T1000 (cell line): ENCODE data around the gene WNT5B.

ENCODE experiments used
- DNase-seq: peaks from one replicate; lab custom pipeline; 2025; ENCODE audit warnings: mixed read lengths; lab: John Stamatoyannopoulos, UW

Gene WNT5B

GRCh38 chr12:1650978-1651361, 21.9 kb downstream of the WNT5B start:
- DNase-seq = no peak

GRCh38 chr12:1651946-1652345, 22.9 kb downstream of the WNT5B start:
- no peak for DNase-seq

GRCh38 chr12:1655225-1655788, 26.3 kb downstream of the WNT5B start:
- DNase-seq = no peak

GRCh38 chr12:1656902-1657301, 27.9 kb downstream of the WNT5B start:
- no peak for DNase-seq

GRCh38 chr12:1657688-1658087, 28.7 kb downstream of the WNT5B start:
- DNase-seq = no peak

GRCh38 chr12:1660304-1661187, 31.5 kb downstream of the WNT5B start:
- no peak for DNase-seq

- peak; percentile 92 for DNase-seq
Measured at GRCh38 chr12:1661553-1662335, 32.7 kb downstream of the WNT5B start.

- DNase-seq = no peak
Measured at GRCh38 chr12:1662761-1663439, 33.9 kb downstream of the WNT5B start.

- DNase-seq = no peak
Measured at GRCh38 chr12:1663440-1664132, 34.6 kb downstream of the WNT5B start.

- no peak for DNase-seq
Measured at GRCh38 chr12:1665366-1665765, 36.3 kb downstream of the WNT5B start.

GRCh38 chr12:1666215-1666614, 37.2 kb downstream of the WNT5B start:
- DNase-seq = no peak

- no peak for DNase-seq
Measured at GRCh38 chr12:1666685-1667162, 37.7 kb downstream of the WNT5B start.

- no peak for DNase-seq
Measured at GRCh38 chr12:1668833-1669543, 40.0 kb downstream of the WNT5B start.

- no peak for DNase-seq
Measured at GRCh38 chr12:1670358-1671268, 41.6 kb downstream of the WNT5B start.

- DNase-seq = no peak
Measured at GRCh38 chr12:1676043-1676442, 47.0 kb downstream of the WNT5B start.

GRCh38 chr12:1680804-1681492, 51.9 kb downstream of the WNT5B start:
- no peak for DNase-seq

GRCh38 chr12:1681493-1681807, 52.4 kb downstream of the WNT5B start:
- DNase-seq = no peak

GRCh38 chr12:1688086-1688710, 59.2 kb downstream of the WNT5B start:
- no peak for DNase-seq
